ENCODE data around the gene IPO11.

GRCh38 chr5:62585751-62586150 lies 173.2 kb downstream of the IPO11 start:
- TF ChIP-seq POLR2A (IDR thresholded peaks at IDR 0.05) (no peak), POLR2AphosphoS5 (IDR thresholded peaks at IDR 0.05) (no peak), CTCF (IDR thresholded peaks at IDR 0.05) (no peak)

Measured in suprapubic skin (tissue), 4 donors.